Nephron (organoid): ENCODE results near the gene TNFRSF17.

ENCODE experiments used
- H3K27ac Mint-ChIP-seq, 3 experiments: 2 replicates each; pipeline ENCODE4 v1.8.0; 2020; ENCODE audit warnings: mixed read lengths in 3 of 3, mild to moderate bottlenecking in 2 of 3, moderate library complexity in 1 of 3
- H3K27me3 Mint-ChIP-seq: 2 replicates; pipeline ENCODE4 v1.8.0; 2021; ENCODE audit warnings: low read depth, mild to moderate bottlenecking, moderate library complexity, mixed read lengths
- H3K36me3 Mint-ChIP-seq: 2 replicates; pipeline ENCODE4 v1.8.0; 2020; ENCODE audit warnings: low read depth, mixed read lengths
- H3K4me1 Mint-ChIP-seq: 2 replicates; pipeline ENCODE4 v1.8.0; 2020; ENCODE audit warnings: mixed read lengths
- H3K4me3 Mint-ChIP-seq, 3 experiments: 2 replicates each; pipeline ENCODE4 v1.8.0; 2020; ENCODE audit warnings: mild to moderate bottlenecking in 3 of 3, mixed read lengths in 3 of 3, moderate library complexity in 2 of 3
- H3K9me3 Mint-ChIP-seq: 2 replicates; pipeline ENCODE4 v1.8.0; 2020; ENCODE audit warnings: mixed read lengths
- CTCF ChIP-seq, 3 experiments: fragments of 200-600 bp; sonication (generic); IDR thresholded peaks; one replicate each; pipeline ENCODE4 v1.5.0; 2021; ENCODE audit warnings: antibody characterized with exemption in 3 of 3; ENCODE audit not compliant: unreplicated experiment in 3 of 3

Gene TNFRSF17

GRCh38 chr16:11979013-11979672, 14.1 kb downstream of the TNFRSF17 start:
- peak overlapping the region in 1 of 3 experiments; percentile 90 for H3K4me3 Mint-ChIP-seq
- TF ChIP-seq CTCF (IDR thresholded peaks at IDR 0.05; ENCODE audit: unreplicated experiment in 3 of 3), result no peak
- H3K4me1 Mint-ChIP-seq, result peaks cover 24% of the 10 kb centered on the region
- peaks cover 5% of the 10 kb centered on the region for H3K36me3 Mint-ChIP-seq
- H3K9me3 Mint-ChIP-seq, result no peaks in the 10 kb centered on the region
- H3K27ac Mint-ChIP-seq, result no peak overlapping the region
- H3K27me3 Mint-ChIP-seq, result no peaks in the 10 kb centered on the region

- Mint-ChIP-seq H3K36me3 (peaks cover 5% of the 10 kb centered on the region), H3K27ac (peak overlapping the region in 2 of 3 experiments; percentile 5 to 58), H3K27me3 (no peaks in the 10 kb centered on the region), H3K9me3 (no peaks in the 10 kb centered on the region), H3K4me1 (peaks cover 24% of the 10 kb centered on the region), H3K4me3 (peak overlapping the region; percentile 26 to 51 (median 30))
- TF ChIP-seq CTCF (IDR thresholded peaks at IDR 0.05; ENCODE audit: unreplicated experiment in 3 of 3), result no peak
These were observed 15.3 kb downstream of the TNFRSF17 start for GRCh38 chr16:11980136-11980844.

- Mint-ChIP-seq H3K4me1 (no peaks in the 10 kb centered on the region), H3K4me3 (no peak overlapping the region), H3K27me3 (no peaks in the 10 kb centered on the region), H3K9me3 (no peaks in the 10 kb centered on the region), H3K36me3 (no peaks in the 10 kb centered on the region), H3K27ac (peak overlapping the region in 2 of 3 experiments; percentile 16 to 17)
- no peak for TF ChIP-seq CTCF (IDR thresholded peaks at IDR 0.05; ENCODE audit: unreplicated experiment in 3 of 3)
These were observed 20.2 kb downstream of the TNFRSF17 start for GRCh38 chr16:11985250-11985649.

- H3K4me3 Mint-ChIP-seq, result no peak overlapping the region
- no peaks in the 10 kb centered on the region for H3K9me3 Mint-ChIP-seq
- H3K27me3 Mint-ChIP-seq, result no peaks in the 10 kb centered on the region
- no peaks in the 10 kb centered on the region for H3K36me3 Mint-ChIP-seq
- no peak for TF ChIP-seq CTCF (IDR thresholded peaks at IDR 0.05; ENCODE audit: unreplicated experiment in 3 of 3)
- peaks cover 10% of the 10 kb centered on the region for H3K4me1 Mint-ChIP-seq
- peak overlapping the region in 2 of 3 experiments; percentile 34 to 64 for H3K27ac Mint-ChIP-seq
These were observed 21.6 kb downstream of the TNFRSF17 start for GRCh38 chr16:11986521-11987057.

- Mint-ChIP-seq H3K9me3 (no peaks in the 10 kb centered on the region), H3K4me3 (no peak overlapping the region), H3K27me3 (no peaks in the 10 kb centered on the region), H3K27ac (peak overlapping the region in 1 of 3 experiments; percentile 99), H3K36me3 (no peaks in the 10 kb centered on the region), H3K4me1 (peaks cover 10% of the 10 kb centered on the region)
- TF ChIP-seq CTCF (IDR thresholded peaks at IDR 0.05; ENCODE audit: unreplicated experiment in 3 of 3), result no peak
These were observed 23.4 kb downstream of the TNFRSF17 start for GRCh38 chr16:11988258-11988978.
